ENCODE measurements around the gene IL17RE.

DNA sequence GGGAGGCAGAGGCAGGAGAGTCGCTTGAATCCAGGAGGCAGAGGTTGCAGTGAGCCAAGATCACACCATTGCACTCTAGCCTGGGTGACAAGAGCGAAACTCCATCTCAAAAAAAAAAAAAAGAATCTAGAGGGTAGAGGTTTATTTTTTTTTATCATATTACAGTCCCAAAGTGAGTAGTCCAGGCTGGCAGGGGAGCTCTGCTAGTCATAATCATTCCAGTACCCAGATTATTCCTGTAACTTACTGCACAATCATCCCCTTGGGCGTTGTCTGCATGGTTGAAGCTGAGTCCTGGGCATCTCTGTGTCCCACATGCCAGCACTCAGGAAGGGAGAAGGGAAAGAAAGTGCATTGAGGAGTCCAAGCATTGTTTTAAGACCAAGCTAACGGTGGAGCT is 39.5 kb downstream of the IL17RE start:
- TF ChIP-seq CTCF (conservative IDR thresholded peaks at IDR 0.05; ENCODE audit: low read depth in 2 of 2) (no peak), EZH2 (IDR thresholded peaks at IDR 0.05; ENCODE audit: low read depth, unreplicated experiment) (no peak), CREB1 (CRISPR knock-in tag; IDR thresholded peaks at IDR 0.05; ENCODE audit: low read depth) (no peak), EZH2phosphoT487 (IDR thresholded peaks at IDR 0.05; ENCODE audit: unreplicated experiment) (no peak), POLR2AphosphoS5 (IDR thresholded peaks at IDR 0.05; ENCODE audit: low read depth) (no peak), STAT1 (IDR thresholded peaks at IDR 0.05; ENCODE audit: unreplicated experiment) (no peak), ZNF114 (CRISPR knock-in tag; IDR thresholded peaks at IDR 0.05) (no peak), JUNB (IDR thresholded peaks at IDR 0.05; ENCODE audit: unreplicated experiment) (no peak), ZNF331 (CRISPR knock-in tag; IDR thresholded peaks at IDR 0.05; ENCODE audit: low read depth) (no peak), ZNF462 (CRISPR knock-in tag; IDR thresholded peaks at IDR 0.05) (no peak)
- TF ChIP-seq, protein P1, sequence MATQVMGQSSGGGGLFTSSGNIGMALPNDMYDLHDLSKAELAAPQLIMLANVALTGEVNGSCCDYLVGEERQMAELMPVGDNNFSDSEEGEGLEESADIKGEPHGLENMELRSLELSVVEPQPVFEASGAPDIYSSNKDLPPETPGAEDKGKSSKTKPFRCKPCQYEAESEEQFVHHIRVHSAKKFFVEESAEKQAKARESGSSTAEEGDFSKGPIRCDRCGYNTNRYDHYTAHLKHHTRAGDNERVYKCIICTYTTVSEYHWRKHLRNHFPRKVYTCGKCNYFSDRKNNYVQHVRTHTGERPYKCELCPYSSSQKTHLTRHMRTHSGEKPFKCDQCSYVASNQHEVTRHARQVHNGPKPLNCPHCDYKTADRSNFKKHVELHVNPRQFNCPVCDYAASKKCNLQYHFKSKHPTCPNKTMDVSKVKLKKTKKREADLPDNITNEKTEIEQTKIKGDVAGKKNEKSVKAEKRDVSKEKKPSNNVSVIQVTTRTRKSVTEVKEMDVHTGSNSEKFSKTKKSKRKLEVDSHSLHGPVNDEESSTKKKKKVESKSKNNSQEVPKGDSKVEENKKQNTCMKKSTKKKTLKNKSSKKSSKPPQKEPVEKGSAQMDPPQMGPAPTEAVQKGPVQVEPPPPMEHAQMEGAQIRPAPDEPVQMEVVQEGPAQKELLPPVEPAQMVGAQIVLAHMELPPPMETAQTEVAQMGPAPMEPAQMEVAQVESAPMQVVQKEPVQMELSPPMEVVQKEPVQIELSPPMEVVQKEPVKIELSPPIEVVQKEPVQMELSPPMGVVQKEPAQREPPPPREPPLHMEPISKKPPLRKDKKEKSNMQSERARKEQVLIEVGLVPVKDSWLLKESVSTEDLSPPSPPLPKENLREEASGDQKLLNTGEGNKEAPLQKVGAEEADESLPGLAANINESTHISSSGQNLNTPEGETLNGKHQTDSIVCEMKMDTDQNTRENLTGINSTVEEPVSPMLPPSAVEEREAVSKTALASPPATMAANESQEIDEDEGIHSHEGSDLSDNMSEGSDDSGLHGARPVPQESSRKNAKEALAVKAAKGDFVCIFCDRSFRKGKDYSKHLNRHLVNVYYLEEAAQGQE (IDR thresholded peaks at IDR 0.05; ENCODE audit: unreplicated experiment), result no peak
- TF ChIP-seq, protein P2, sequence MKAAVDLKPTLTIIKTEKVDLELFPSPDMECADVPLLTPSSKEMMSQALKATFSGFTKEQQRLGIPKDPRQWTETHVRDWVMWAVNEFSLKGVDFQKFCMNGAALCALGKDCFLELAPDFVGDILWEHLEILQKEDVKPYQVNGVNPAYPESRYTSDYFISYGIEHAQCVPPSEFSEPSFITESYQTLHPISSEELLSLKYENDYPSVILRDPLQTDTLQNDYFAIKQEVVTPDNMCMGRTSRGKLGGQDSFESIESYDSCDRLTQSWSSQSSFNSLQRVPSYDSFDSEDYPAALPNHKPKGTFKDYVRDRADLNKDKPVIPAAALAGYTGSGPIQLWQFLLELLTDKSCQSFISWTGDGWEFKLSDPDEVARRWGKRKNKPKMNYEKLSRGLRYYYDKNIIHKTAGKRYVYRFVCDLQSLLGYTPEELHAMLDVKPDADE (IDR thresholded peaks at IDR 0.05), result no peak
